MCF 10A (cell line): ENCODE results near the gene PCGF1. TPM values are rescaled to one million over a fixed set of nuclear protein-coding genes. Genes with fewer than 3 reads are reported as not detected.
A peak's percentile ranks its signal among the peaks of the same experiment; 100 is the strongest.
"Not testable (repeated sequence)": the region's sequence is repeated elsewhere in the genome, so short reads cannot be mapped to it uniquely, and the experiment has no call there.

Experiments used
- BruUV-seq: library from RNA; stranded (reverse); fragments of 400-500 nt; replicated peaks from 2 replicates; lab custom pipeline; 2021; lab: Mats Ljungman, UMichigan
- CTCF ChIA-PET: fragments of 300-600 bp; sonication (Branson Sonifier 250); formaldehyde crosslinking; extraction: SDS; loops from one replicate; lab custom pipeline; 2021; ENCODE audit warnings: antibody characterized with exemption, inconsistent platforms; lab: Yijun Ruan, JAX
- POLR2A ChIA-PET: fragments of 300-600, 350-650 bp; sonication (Branson Sonifier 250); formaldehyde crosslinking; extraction: SDS; loops from one replicate; lab custom pipeline; 2020; ENCODE audit warnings: antibody characterized with exemption, inconsistent platforms; lab: Yijun Ruan, JAX
- DNase-seq: peaks from one replicate; pipeline ENCODE4 v3.0.0-alpha.2; 2018; ENCODE audit not compliant: unreplicated experiment
- H3K27ac Mint-ChIP-seq: one replicate; pipeline ENCODE4 v1.8.0; 2022; ENCODE audit warnings: mild to moderate bottlenecking, low read depth, mixed read lengths; ENCODE audit not compliant: unreplicated experiment
- H3K27me3 Mint-ChIP-seq: one replicate; pipeline ENCODE4 v1.8.0; 2022; ENCODE audit warnings: mixed read lengths; ENCODE audit not compliant: insufficient read depth, unreplicated experiment
- H3K36me3 Mint-ChIP-seq: one replicate; pipeline ENCODE4 v1.8.0; 2022; ENCODE audit warnings: mild to moderate bottlenecking, moderate library complexity, mixed read lengths; ENCODE audit not compliant: insufficient read depth, unreplicated experiment
- H3K4me1 Mint-ChIP-seq: one replicate; pipeline ENCODE4 v1.8.0; 2022; ENCODE audit warnings: mixed read lengths; ENCODE audit not compliant: insufficient read depth, unreplicated experiment
- H3K4me3 Mint-ChIP-seq: one replicate; pipeline ENCODE4 v1.8.0; 2022; ENCODE audit warnings: mild to moderate bottlenecking, moderate library complexity, mixed read lengths; ENCODE audit not compliant: unreplicated experiment
- H3K9me3 Mint-ChIP-seq: one replicate; pipeline ENCODE4 v1.8.0; 2022; ENCODE audit warnings: mixed read lengths; ENCODE audit not compliant: unreplicated experiment
- CTCF ChIP-seq: fragments of 200-600 bp; IDR thresholded peaks from one replicate; pipeline ENCODE4 v1.8.0; 2022; ENCODE audit warnings: antibody characterized with exemption, mild to moderate bottlenecking; ENCODE audit not compliant: unreplicated experiment
- intact Hi-C: fragments of 100-400 bp; cut with micrococcal nuclease; formaldehyde crosslinking; loops from 2 replicates; pipeline ENCODE4 v1.14.1; 2022
- total RNA-seq: library from RNA; stranded (reverse); gene quantifications from 2 replicates; pipeline ENCODE4 v1.2.3, GENCODE V29; 2022

PCGF1 gene
- total RNA-seq, 1 experiment from 2014 or later: 41.6 TPM

- peak within 1 kb of the TSS; percentile 97 for H3K27ac Mint-ChIP-seq
- no peaks in the 10 kb centered on the region for H3K27me3 Mint-ChIP-seq
- ChIA-PET POLR2A (interaction anchor here (0.6 to 5.7 kb wide), 12 partner anchors 9 to 735 kb away, joined by 3 to 84 read pairs (median 4); partner anchors contain the start of genes C2orf81, CCDC142, HTRA2 and INO80B), CTCF (interaction anchor here (0.6 to 1.3 kb wide), 4 partner anchors 10 to 345 kb away, joined by 3 to 18 read pairs (median 3); partner anchors contain the start of genes CCDC142, INO80B and TTC31)
- H3K9me3 Mint-ChIP-seq: no peaks in the 10 kb centered on the region
- TSS peak; percentile 94 for BruUV-seq
- no peak for TF ChIP-seq CTCF
- peaks cover 8% of the 10 kb centered on the region for H3K4me1 Mint-ChIP-seq
- H3K4me3 Mint-ChIP-seq: peak within 1 kb of the TSS; percentile 94
- intact Hi-C loops: no loop called here
- H3K36me3 Mint-ChIP-seq: peaks cover 36% of the 10 kb centered on the region
- DNase-seq: peak; percentile 91
Measured at GRCh38 chr2:74472086-74472944, 35.2 kb downstream of the PCGF1 start, which contains the start of gene MRPL53. Gene MRPL53 (minus strand): TSS chr2:74472680. CDS start chr2:74472660, 20 bp downstream.

GRCh38 chr2:74471332-74472065 is 36.0 kb downstream of the PCGF1 start:
- H3K4me3 Mint-ChIP-seq: peak overlapping the region; percentile 94
- no peaks in the 10 kb centered on the region for H3K9me3 Mint-ChIP-seq
- intact Hi-C loops: no loop called here
- H3K36me3 Mint-ChIP-seq: peaks cover 30% of the 10 kb centered on the region
- no peak for DNase-seq
- ChIA-PET POLR2A (interaction anchor here (1.1 to 5.7 kb wide), 6 partner anchors 11 to 61 kb away, joined by 3 to 84 read pairs (median 7); partner anchors contain the start of genes CCDC142, INO80B, TTC31 and WBP1), CTCF (interaction anchor here (0.6 to 0.7 kb wide), 4 partner anchors 10 to 123 kb away, joined by 3 to 5 read pairs (median 4); partner anchors contain the start of gene INO80B)
- H3K27me3 Mint-ChIP-seq: no peaks in the 10 kb centered on the region
- peaks cover 8% of the 10 kb centered on the region for H3K4me1 Mint-ChIP-seq
- H3K27ac Mint-ChIP-seq: peak overlapping the region; percentile 97
- no peak for TF ChIP-seq CTCF
- no TSS peak for BruUV-seq

GRCh38 chr2:74470742-74471141 is 36.8 kb downstream of the PCGF1 start:
- CTCF ChIA-PET: interaction anchor here (0.6 kb wide), 1 partner anchor 9 kb away, joined by 5 read pairs; no protein-coding TSS in a partner anchor
- BruUV-seq, H3K4me1 Mint-ChIP-seq, H3K27me3 Mint-ChIP-seq, H3K9me3 Mint-ChIP-seq, H3K27ac Mint-ChIP-seq, DNase-seq, intact Hi-C loops: not testable (repeated sequence)
- Mint-ChIP-seq H3K36me3 (peaks cover 30% of the 10 kb centered on the region), H3K4me3 (peak overlapping the region; percentile 58)
- POLR2A ChIA-PET: interaction anchor here (1.1 to 5.7 kb wide), 3 partner anchors 11 to 61 kb away, joined by 3 to 84 read pairs (median 54); partner anchors contain the start of genes CCDC142, INO80B, TTC31 and WBP1

GRCh38 chr2:74464406-74464805 is 43.1 kb downstream of the PCGF1 start:
- Mint-ChIP-seq H3K4me1 (peaks cover 14% of the 10 kb centered on the region), H3K36me3 (peaks cover 35% of the 10 kb centered on the region), H3K27me3 (no peaks in the 10 kb centered on the region), H3K9me3 (no peaks in the 10 kb centered on the region), H3K27ac (peak overlapping the region; percentile 97), H3K4me3 (peak overlapping the region; percentile 95)
- no TSS peak for BruUV-seq
- no peak for DNase-seq
- ChIA-PET POLR2A (interaction anchor here (0.6 to 2.8 kb wide), 10 partner anchors 8 to 121 kb away, joined by 3 to 20 read pairs (median 4); partner anchors contain the start of genes AUP1, CCDC142, HTRA2 and INO80B), CTCF (interaction anchor here (0.6 to 1.6 kb wide), 7 partner anchors 10 to 227 kb away, joined by 3 to 5 read pairs (median 3); partner anchors contain the start of genes AUP1 and HTRA2)
- intact Hi-C loops: no loop called here
- no peak for TF ChIP-seq CTCF
